Measurements from ENCODE around the gene PTGDS.

DNA sequence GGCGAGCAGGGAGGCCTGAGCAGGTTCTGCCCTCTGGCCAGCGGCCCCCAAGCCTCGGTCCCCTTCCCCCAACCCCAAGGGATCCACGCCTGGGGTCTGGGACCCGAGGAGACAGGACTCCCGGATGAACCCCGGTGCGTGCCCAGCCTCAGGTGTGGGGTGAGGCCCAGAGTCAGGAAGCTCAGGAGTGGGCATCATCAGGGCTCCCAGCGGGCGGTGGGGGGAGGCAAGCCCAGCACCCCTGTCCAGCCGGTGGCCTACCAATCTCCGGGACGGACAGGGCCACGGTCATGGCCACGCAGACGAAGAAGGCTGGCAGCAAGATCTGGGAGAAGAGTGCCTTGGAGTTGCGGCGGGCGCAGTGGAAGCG lies 36.3 kb downstream of the PTGDS start:
- TF ChIP-seq POLR2A (IDR thresholded peaks at IDR 0.05), result no peak
- no peak for TF ChIP-seq CTCF (IDR thresholded peaks at IDR 0.05)
- no peak for TF ChIP-seq POLR2AphosphoS5 (IDR thresholded peaks at IDR 0.05)

Data from suprapubic skin (tissue), 4 donors.